ENCODE data around the gene NOP9.

- TF ChIP-seq ZNF655 (CRISPR knock-in tag; IDR thresholded peaks at IDR 0.05) (no peak), ZHX1 (conservative IDR thresholded peaks at IDR 0.05; ENCODE audit: low read length) (no peak), CTCF (IDR thresholded peaks at IDR 0.05 in 2 of 3, conservative IDR thresholded peaks at IDR 0.05 in 1 of 3; ENCODE audit: insufficient read depth in 2 of 3, low read depth in 1 of 3, low read length in 3 of 3) (no peak), SP1 (CRISPR knock-in tag; IDR thresholded peaks at IDR 0.05) (no peak), MNT (conservative IDR thresholded peaks at IDR 0.05) (no peak), ATF1 (CRISPR knock-in tag; IDR thresholded peaks at IDR 0.05) (no peak), ATF1 (tag; IDR thresholded peaks at IDR 0.05) (no peak), JUN (IDR thresholded peaks at IDR 0.05; ENCODE audit: borderline replicate concordance, low read depth, low read length) (no peak), JUN (CRISPR knock-in tag; IDR thresholded peaks at IDR 0.05; ENCODE audit: borderline replicate concordance) (no peak), FOSL1 (tag; conservative IDR thresholded peaks at IDR 0.05) (no peak), MAX (CRISPR knock-in tag; IDR thresholded peaks at IDR 0.05) (no peak), MEF2A (IDR thresholded peaks at IDR 0.05; ENCODE audit: control insufficient read depth, low read depth, low read length) (no peak)
Observed at GRCh38 chr14:24259282-24260025, 40.2 kb upstream of the NOP9 start.
